ENCODE data around the gene CCDC154.

CCDC154 gene

GRCh38 chr16:1401758-1402154 is 42.6 kb downstream of the CCDC154 start:
- Histone ChIP-seq H3K4me3 (no peak overlapping the region), H3K27ac (no peak overlapping the region)

GRCh38 chr16:1401061-1401757 is 43.1 kb downstream of the CCDC154 start:
- Histone ChIP-seq H3K27ac (no peak overlapping the region), H3K4me3 (no peak overlapping the region)

- no peak overlapping the region for H3K4me3 ChIP-seq
- no peak overlapping the region for H3K27ac ChIP-seq
Measured at GRCh38 chr16:1398826-1399581, 45.4 kb downstream of the CCDC154 start.

- Histone ChIP-seq H3K27ac (no peak overlapping the region), H3K4me3 (no peak overlapping the region)
Measured at GRCh38 chr16:1398351-1398750, 46.0 kb downstream of the CCDC154 start.

- H3K27ac ChIP-seq, result no peak overlapping the region
- H3K4me3 ChIP-seq, result no peak overlapping the region
Measured at GRCh38 chr16:1397779-1398178, 46.6 kb downstream of the CCDC154 start.

- Histone ChIP-seq H3K4me3 (no peak overlapping the region), H3K27ac (no peak overlapping the region)
Measured at GRCh38 chr16:1395444-1396031, 48.8 kb downstream of the CCDC154 start.

GRCh38 chr16:1394367-1394951 is 49.9 kb downstream of the CCDC154 start:
- no peak overlapping the region for H3K27ac ChIP-seq
- no peak overlapping the region for H3K4me3 ChIP-seq

GRCh38 chr16:1393613-1394176 is 50.7 kb downstream of the CCDC154 start:
- Histone ChIP-seq H3K4me3 (no peak overlapping the region), H3K27ac (no peak overlapping the region)

- Histone ChIP-seq H3K4me3 (no peak overlapping the region), H3K27ac (no peak overlapping the region)
Measured at GRCh38 chr16:1392826-1393225, 51.5 kb downstream of the CCDC154 start.

GRCh38 chr16:1390239-1390779 is 54.0 kb downstream of the CCDC154 start:
- no peak overlapping the region for H3K27ac ChIP-seq
- H3K4me3 ChIP-seq, result no peak overlapping the region

- Histone ChIP-seq H3K27ac (no peak overlapping the region), H3K4me3 (no peak overlapping the region)
Measured at GRCh38 chr16:1389762-1390161, 54.6 kb downstream of the CCDC154 start.

GRCh38 chr16:1387331-1387730 is 57.0 kb downstream of the CCDC154 start:
- no peak overlapping the region for H3K27ac ChIP-seq

GRCh38 chr16:1385232-1385631 is 59.1 kb downstream of the CCDC154 start:
- no peak overlapping the region for H3K27ac ChIP-seq

More at GRCh38 chr16:1387331-1387730, 57.0 kb downstream of the CCDC154 start:
- no peak overlapping the region for H3K4me3 ChIP-seq

More at GRCh38 chr16:1385232-1385631, 59.1 kb downstream of the CCDC154 start:
- no peak overlapping the region for H3K4me3 ChIP-seq

All from skin epidermis (tissue), 12 donors.